Neutrophil (primary cell): ENCODE data around the gene OR1S1.

Source experiments
- H3K27ac ChIP-seq: fragments of 200-600 bp; sonication (generic); 2 replicates; pipeline ENCODE4 v1.5.1; 2016; ENCODE audit warnings: mild to moderate bottlenecking, moderate library complexity
- H3K27me3 ChIP-seq: fragments of 200-600 bp; sonication (generic); 2 replicates; pipeline ENCODE4 v1.6.0; 2016; ENCODE audit warnings: mild to moderate bottlenecking
- H3K36me3 ChIP-seq: fragments of 200-600 bp; sonication (generic); 2 replicates; pipeline ENCODE4 v1.5.1; 2017
- H3K4me1 ChIP-seq, 2 experiments: fragments of 200-600 bp in 1 of 2; sonication (generic) in 1 of 2; 1 replicate in 1 of 2; 2 replicates in 1 of 2; pipeline versions ENCODE4 v1.5.1 to v1.6.1; 2013 to 2016; ENCODE audit warnings: low read depth in 1 of 2, low read length in 1 of 2, mild to moderate bottlenecking in 1 of 2, moderate library complexity in 1 of 2; ENCODE audit not compliant: control insufficient read depth in 1 of 2, insufficient read depth in 1 of 2
- H3K4me3 ChIP-seq, 2 experiments: fragments of 200-600 bp in 1 of 2; sonication (generic) in 1 of 2; 1 replicate in 1 of 2; 2 replicates in 1 of 2; pipeline ENCODE4 v1.5.1; 2013 to 2016; ENCODE audit warnings: low read depth in 1 of 2, low read length in 1 of 2, mild to moderate bottlenecking in 1 of 2, moderate library complexity in 1 of 2
- H3K9me3 ChIP-seq: fragments of 200-600 bp; sonication (generic); 2 replicates; pipeline ENCODE4 v1.5.1; 2016
- CTCF ChIP-seq: fragments of 200-600 bp; sonication (generic); IDR thresholded peaks from 2 replicates; pipeline ENCODE4 v1.5.1; 2016; ENCODE audit warnings: antibody characterized with exemption

OR1S1 gene

DNA sequence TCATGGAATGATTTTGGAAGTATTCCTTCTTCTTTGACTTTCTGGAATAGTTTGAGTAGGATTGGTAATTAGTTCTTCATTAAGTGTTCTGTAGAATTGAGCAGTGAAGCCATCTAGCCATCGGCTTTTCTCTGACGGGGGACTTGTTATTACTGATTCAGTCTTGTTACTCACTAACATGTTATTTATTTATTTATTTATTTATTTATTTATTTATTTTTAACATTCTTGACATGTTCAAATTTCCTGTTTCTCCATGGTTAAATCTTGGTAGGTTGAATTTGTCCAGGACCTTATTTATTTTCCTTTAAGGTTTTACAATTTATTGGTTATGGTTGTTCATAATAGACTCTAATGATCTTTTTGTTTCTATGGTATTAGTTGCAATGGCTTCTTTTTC, 31.4 kb downstream of the OR1S1 start:
- Histone ChIP-seq H3K27me3 (no peaks in the 10 kb centered on the region), H3K36me3 (no peaks in the 10 kb centered on the region), H3K9me3 (no peaks in the 10 kb centered on the region), H3K27ac (no peak overlapping the region), H3K4me1 (no peaks in the 10 kb centered on the region), H3K4me3 (no peak overlapping the region)
- TF ChIP-seq CTCF: no peak

DNA sequence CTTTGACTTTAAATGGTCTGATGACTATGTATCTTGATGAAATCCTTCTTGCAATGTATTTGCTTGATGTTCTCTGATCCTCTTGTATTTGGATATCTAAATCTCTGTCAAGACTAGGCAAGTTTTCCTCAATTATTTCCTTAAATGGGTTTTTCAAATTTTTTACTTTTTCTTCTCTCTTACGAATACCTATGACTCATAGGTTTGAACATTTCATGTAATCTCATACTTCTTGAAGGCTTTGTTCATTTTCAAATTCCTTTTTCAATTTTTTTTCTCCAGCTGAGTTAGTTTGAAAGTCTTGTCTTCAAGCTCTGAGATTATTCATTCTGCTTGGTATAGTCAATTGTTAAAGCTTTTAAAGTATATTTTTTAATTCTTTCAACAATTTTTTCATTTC, 42.4 kb downstream of the OR1S1 start:
- no peak for TF ChIP-seq CTCF
- no peaks in the 10 kb centered on the region for H3K4me1 ChIP-seq
- H3K4me3 ChIP-seq: no peak overlapping the region
- no peaks in the 10 kb centered on the region for H3K27me3 ChIP-seq
- no peak overlapping the region for H3K27ac ChIP-seq
- H3K9me3 ChIP-seq: no peaks in the 10 kb centered on the region
- no peaks in the 10 kb centered on the region for H3K36me3 ChIP-seq

DNA sequence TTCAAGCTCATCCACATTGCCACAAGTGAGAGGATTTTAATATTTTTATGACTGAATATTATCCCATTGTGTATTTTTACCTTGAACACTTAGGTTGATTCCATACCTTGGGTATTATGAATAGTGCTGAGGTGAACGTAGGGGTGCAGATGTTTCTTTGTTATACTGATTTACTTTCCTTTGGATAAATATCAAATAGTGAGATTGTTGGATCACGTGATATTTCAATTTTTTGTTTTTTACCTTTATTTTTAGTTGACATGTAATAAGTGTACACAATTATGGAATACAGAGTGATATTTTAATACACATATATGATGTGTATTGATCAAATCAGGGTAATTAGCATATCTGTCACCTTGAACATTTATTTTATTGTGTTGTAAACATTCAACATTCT, 47.5 kb downstream of the OR1S1 start:
- no peak for TF ChIP-seq CTCF
- Histone ChIP-seq H3K27ac (no peak overlapping the region), H3K4me3 (no peak overlapping the region), H3K9me3 (no peaks in the 10 kb centered on the region), H3K36me3 (no peaks in the 10 kb centered on the region), H3K4me1 (no peaks in the 10 kb centered on the region), H3K27me3 (no peaks in the 10 kb centered on the region)
